Amniotic stem cell (primary cell): Measurements from ENCODE around the gene LIME1.

Experiments used
- DNase-seq: peaks from one replicate; lab custom pipeline; 2025; lab: John Stamatoyannopoulos, UW

Gene LIME1

GRCh38 chr20:63697357-63697867, 39.1 kb upstream of the LIME1 start:
- no peak for DNase-seq

GRCh38 chr20:63697868-63698545, 38.5 kb upstream of the LIME1 start:
- DNase-seq, result no peak

- peak; percentile 62 for DNase-seq
These were observed 37.6 kb upstream of the LIME1 start for GRCh38 chr20:63698739-63699465.

- DNase-seq, result no peak
These were observed 36.8 kb upstream of the LIME1 start for GRCh38 chr20:63699466-63700198.

- DNase-seq, result no peak
These were observed 36.0 kb upstream of the LIME1 start for GRCh38 chr20:63700199-63701050.

GRCh38 chr20:63701051-63701328, 35.5 kb upstream of the LIME1 start:
- no peak for DNase-seq

GRCh38 chr20:63701329-63702035, 35.0 kb upstream of the LIME1 start:
- DNase-seq, result no peak

- no peak for DNase-seq
These were observed 34.3 kb upstream of the LIME1 start for GRCh38 chr20:63702036-63702665.

- no peak for DNase-seq
These were observed 33.6 kb upstream of the LIME1 start for GRCh38 chr20:63702751-63703470.

GRCh38 chr20:63703471-63703975, 32.9 kb upstream of the LIME1 start:
- no peak for DNase-seq

- DNase-seq, result no peak
These were observed 32.3 kb upstream of the LIME1 start for GRCh38 chr20:63703976-63704748.

GRCh38 chr20:63704749-63705117, 31.7 kb upstream of the LIME1 start:
- no peak for DNase-seq

GRCh38 chr20:63705232-63706026, 31.0 kb upstream of the LIME1 start:
- no peak for DNase-seq

- no peak for DNase-seq
These were observed 30.3 kb upstream of the LIME1 start for GRCh38 chr20:63706027-63706695.

GRCh38 chr20:63706852-63707557, 29.5 kb upstream of the LIME1 start:
- no peak for DNase-seq

GRCh38 chr20:63707558-63708300, 28.7 kb upstream of the LIME1 start, which contains the start of the genes ARFRP1 and ZGPAT:
TSS of gene ARFRP1 (minus strand) at chr20:63707976. CDS start at chr20:63707091, 885 bp downstream.
TSS of gene ZGPAT (plus strand) at chr20:63708039. CDS start at chr20:63708581, 542 bp downstream.
- DNase-seq, result peak; percentile 53
